Measurements from ENCODE around the gene AARS2.

Gene AARS2

GRCh38 chr6:44262467-44263353 lies 50.4 kb downstream of the AARS2 start:
- no peak for DNase-seq (ENCODE audit: low spot score)

- DNase-seq (ENCODE audit: low spot score), result no peak
These were observed 51.6 kb downstream of the AARS2 start for GRCh38 chr6:44261581-44261980.

- DNase-seq (ENCODE audit: low spot score), result no peak
These were observed 52.5 kb downstream of the AARS2 start for GRCh38 chr6:44260451-44261297.

GRCh38 chr6:44260011-44260410 lies 53.1 kb downstream of the AARS2 start:
- no peak for DNase-seq (ENCODE audit: low spot score)

- no peak for DNase-seq (ENCODE audit: low spot score)
These were observed 54.2 kb downstream of the AARS2 start for GRCh38 chr6:44258921-44259320.

- no peak for DNase-seq (ENCODE audit: low spot score)
These were observed 54.8 kb downstream of the AARS2 start for GRCh38 chr6:44258325-44258863.

- no peak for DNase-seq (ENCODE audit: low spot score)
These were observed 55.3 kb downstream of the AARS2 start for GRCh38 chr6:44257753-44258324.

GRCh38 chr6:44257025-44257752 lies 56.0 kb downstream of the AARS2 start, which contains the start of gene SLC35B2:
SLC35B2 (minus strand) TSS chr6:44257528; CDS start chr6:44257410, 118 bp downstream.
- DNase-seq (ENCODE audit: low spot score), result peak; percentile 61

- peak; percentile 10 for DNase-seq (ENCODE audit: low spot score)
These were observed 56.4 kb downstream of the AARS2 start for GRCh38 chr6:44256775-44257024.

- DNase-seq (ENCODE audit: low spot score), result peak; percentile 9
These were observed 57.0 kb downstream of the AARS2 start for GRCh38 chr6:44255871-44256774.

- DNase-seq (ENCODE audit: low spot score), result no peak
These were observed 57.9 kb downstream of the AARS2 start for GRCh38 chr6:44255105-44255808.

- no peak for DNase-seq (ENCODE audit: low spot score)
These were observed 58.7 kb downstream of the AARS2 start for GRCh38 chr6:44254191-44255104.

GRCh38 chr6:44253307-44254101 lies 59.6 kb downstream of the AARS2 start:
- peak; percentile 74 for DNase-seq (ENCODE audit: low spot score)

- no peak for DNase-seq (ENCODE audit: low spot score)
These were observed 61.3 kb downstream of the AARS2 start for GRCh38 chr6:44251576-44252524.

GRCh38 chr6:44250718-44251123 lies 62.4 kb downstream of the AARS2 start:
- no peak for DNase-seq (ENCODE audit: low spot score)

GRCh38 chr6:44250067-44250717 lies 63.0 kb downstream of the AARS2 start:
- no peak for DNase-seq (ENCODE audit: low spot score)

All from hematopoietic multipotent progenitor cell treated with erythropoietin and hydrocortisone succinate and interleukin-3 and kit ligand, for 15 days (in vitro differentiated cells).